ENCODE data around the gene MRLN. TPM values are rescaled to one million over a fixed set of nuclear protein-coding genes. Genes with fewer than 3 reads are reported as not detected.

MRLN gene
- not detected in 5 replicates for total RNA-seq (2022; extraction: Qiagen RNA extraction; ENCODE audit: low read depth)

GRCh38 chr10:59753267-59753666 lies at the start of gene MRLN:
MRLN (minus strand) TSS chr10:59753455.

DNA sequence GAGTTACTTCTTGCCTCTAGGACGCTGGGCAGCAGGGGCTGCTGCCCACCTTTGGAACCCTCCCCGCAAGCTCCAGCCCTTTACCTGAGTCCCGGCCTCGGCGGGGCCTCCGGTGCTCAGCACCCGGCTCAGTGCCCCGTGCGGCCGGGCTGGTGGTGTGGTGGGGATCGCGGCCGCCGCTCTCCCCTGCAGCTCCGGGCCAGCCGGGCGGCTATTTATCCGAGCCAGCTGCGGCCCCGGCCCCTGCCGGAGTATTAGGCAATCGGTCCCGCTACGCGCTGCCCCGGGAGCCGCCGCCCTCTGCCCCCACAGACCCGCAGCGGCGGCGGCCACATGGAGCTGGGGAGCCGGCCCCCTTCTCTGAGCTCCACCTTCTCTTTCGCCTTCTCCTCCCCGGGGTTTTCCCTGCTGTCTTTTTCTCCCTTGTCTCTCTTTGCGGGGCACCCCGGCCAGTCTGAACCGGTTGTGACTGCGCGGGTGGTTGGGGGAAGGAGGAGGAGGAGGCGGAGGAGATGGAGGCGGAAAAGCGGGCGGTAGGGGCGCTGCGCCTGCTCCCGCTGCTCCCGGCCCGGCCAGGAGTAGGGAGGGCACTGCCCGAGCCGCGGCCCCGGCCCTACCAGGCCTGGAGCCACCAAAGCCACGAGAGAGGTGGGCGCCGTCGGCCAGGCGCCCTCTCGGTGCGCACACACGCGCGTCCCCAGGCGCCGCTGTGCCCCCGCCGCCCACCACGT lies 43.7 kb downstream of the MRLN start, which contains the start of gene SLC16A9:
SLC16A9 (minus strand) TSS at position 456 of the 731 bp plus-strand sequence. CDS start 25,559 bp downstream, outside the sequence.

Other genes with a start within 250 kb of the MRLN start
- 0.07 to 0.17 TPM (median 0.14 TPM) in 5 replicates for gene SLC16A9, start 43.6 kb downstream of the MRLN start, total RNA-seq (2022; extraction: Qiagen RNA extraction; ENCODE audit: low read depth)
- gene CCDC6, start 153.1 kb upstream of the MRLN start, total RNA-seq (2022; extraction: Qiagen RNA extraction; ENCODE audit: low read depth) = 21.1 to 28.7 TPM (median 26.3 TPM) in 5 replicates